GM23248 (cell line): ENCODE measurements around the gene PRKCA.

Source experiments
- EZH2 ChIP-seq: fragments of 200-600 bp; sonication (generic); IDR thresholded peaks from 2 replicates; pipeline ENCODE4 v1.6.1; 2018; ENCODE audit warnings: antibody characterized with exemption, mild to moderate bottlenecking; ENCODE audit not compliant: insufficient read depth, poor library complexity, severe bottlenecking
- EZH2phosphoT487 ChIP-seq: fragments of 200-600 bp; sonication (generic); IDR thresholded peaks from 2 replicates; pipeline ENCODE4 v1.6.1; 2018; ENCODE audit warnings: antibody characterized with exemption, moderate library complexity, mild to moderate bottlenecking, low read depth; ENCODE audit not compliant: insufficient read depth

- TF ChIP-seq EZH2phosphoT487, result no peak
- no peak for TF ChIP-seq EZH2
Observed at GRCh38 chr17:66381701-66382362, 79.4 kb downstream of the PRKCA start.
